ENCODE measurements around the gene MKLN1.

MKLN1 gene

DNA sequence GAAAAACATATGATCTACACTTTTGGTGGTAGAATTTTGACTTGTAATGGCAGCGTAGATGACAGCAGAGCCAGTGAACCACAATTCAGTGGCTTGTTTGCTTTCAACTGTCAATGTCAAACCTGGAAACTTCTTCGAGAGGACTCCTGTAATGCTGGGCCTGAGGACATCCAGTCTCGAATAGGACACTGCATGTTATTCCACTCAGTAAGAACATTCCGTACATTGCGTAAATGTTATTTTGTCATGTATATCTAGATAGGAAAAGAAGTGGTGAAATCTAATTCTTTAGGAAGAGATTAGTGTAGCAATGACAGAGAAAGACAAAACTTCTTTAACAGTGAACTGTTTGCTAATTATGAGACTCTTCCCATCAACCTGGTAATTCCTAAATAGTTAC is 115.8 kb downstream of the MKLN1 start:
- TF ChIP-seq EZH2phosphoT487 (conservative IDR thresholded peaks at IDR 0.05; ENCODE audit: low read length), result no peak
- TF ChIP-seq, protein P1, sequence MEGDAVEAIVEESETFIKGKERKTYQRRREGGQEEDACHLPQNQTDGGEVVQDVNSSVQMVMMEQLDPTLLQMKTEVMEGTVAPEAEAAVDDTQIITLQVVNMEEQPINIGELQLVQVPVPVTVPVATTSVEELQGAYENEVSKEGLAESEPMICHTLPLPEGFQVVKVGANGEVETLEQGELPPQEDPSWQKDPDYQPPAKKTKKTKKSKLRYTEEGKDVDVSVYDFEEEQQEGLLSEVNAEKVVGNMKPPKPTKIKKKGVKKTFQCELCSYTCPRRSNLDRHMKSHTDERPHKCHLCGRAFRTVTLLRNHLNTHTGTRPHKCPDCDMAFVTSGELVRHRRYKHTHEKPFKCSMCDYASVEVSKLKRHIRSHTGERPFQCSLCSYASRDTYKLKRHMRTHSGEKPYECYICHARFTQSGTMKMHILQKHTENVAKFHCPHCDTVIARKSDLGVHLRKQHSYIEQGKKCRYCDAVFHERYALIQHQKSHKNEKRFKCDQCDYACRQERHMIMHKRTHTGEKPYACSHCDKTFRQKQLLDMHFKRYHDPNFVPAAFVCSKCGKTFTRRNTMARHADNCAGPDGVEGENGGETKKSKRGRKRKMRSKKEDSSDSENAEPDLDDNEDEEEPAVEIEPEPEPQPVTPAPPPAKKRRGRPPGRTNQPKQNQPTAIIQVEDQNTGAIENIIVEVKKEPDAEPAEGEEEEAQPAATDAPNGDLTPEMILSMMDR (IDR thresholded peaks at IDR 0.05; ENCODE audit: insufficient read depth, low read length, poor library complexity, severe bottlenecking), result no peak
- Histone ChIP-seq H3K9me2 (replicated peaks; ENCODE audit: insufficient read depth, low read length) (no peaks in the 10 kb centered on the region), H4K20me1 (ENCODE audit: low read depth, low read length) (no peaks in the 10 kb centered on the region), H3K4me2 (ENCODE audit: low read depth, low read length, poor library complexity, severe bottlenecking) (no peak overlapping the region), H3K4me3 (ENCODE audit: insufficient read depth, low read length, poor library complexity, severe bottlenecking) (no peak overlapping the region), H3K79me2 (ENCODE audit: insufficient read depth, low read length) (no peaks in the 10 kb centered on the region), H2AFZ (ENCODE audit: low read depth, low read length, severe bottlenecking) (no peak overlapping the region), H3K9ac (ENCODE audit: low read length) (no peak overlapping the region), H3F3A (ENCODE audit: insufficient read depth) (0 out of 2 replicates have a peak, but pooled peaks cover 7% of the 10 kb centered on the region), H3K27me3 (ENCODE audit: low read length) (no peaks in the 10 kb centered on the region), H3K36me3 (ENCODE audit: low read length) (peaks cover 34% of the 10 kb centered on the region), H3K27ac (ENCODE audit: low read depth, low read length) (no peak overlapping the region), H3K9me3 (ENCODE audit: insufficient read depth, low read length) (peaks cover 5% of the 10 kb centered on the region; the same call in 1 of the 2 replicates)

DNA sequence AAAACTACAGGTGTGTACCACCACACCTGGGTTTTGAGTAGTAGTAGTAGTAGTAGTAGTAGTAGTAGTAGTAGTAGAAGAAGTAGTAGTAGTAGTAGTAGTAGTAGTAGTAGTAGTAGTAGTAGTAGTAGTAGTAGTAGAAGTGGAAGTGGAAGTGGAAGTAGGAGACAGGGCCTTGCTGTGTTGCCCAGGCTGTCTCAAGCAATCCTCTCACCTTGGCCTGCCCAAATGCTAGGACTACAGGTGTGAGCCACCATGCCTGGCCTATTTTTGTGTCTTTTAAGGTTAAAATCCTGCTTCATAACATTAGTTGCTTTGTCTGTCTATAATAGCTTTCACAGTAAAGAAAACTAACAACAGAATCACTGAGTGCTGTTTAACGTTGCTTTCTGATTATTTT is 117.0 kb downstream of the MKLN1 start:
- H3K79me2 ChIP-seq (ENCODE audit: insufficient read depth, low read length), result no peaks in the 10 kb centered on the region
- H3K9ac ChIP-seq (ENCODE audit: low read length), result no peak overlapping the region
- H3K9me2 ChIP-seq (replicated peaks; ENCODE audit: insufficient read depth, low read length), result no peaks in the 10 kb centered on the region
- no peak overlapping the region for H2AFZ ChIP-seq (ENCODE audit: low read depth, low read length, severe bottlenecking)
- no peak overlapping the region for H3K4me2 ChIP-seq (ENCODE audit: low read depth, low read length, poor library complexity, severe bottlenecking)
- peaks cover 24% of the 10 kb centered on the region for H3K36me3 ChIP-seq (ENCODE audit: low read length)
- H3K27ac ChIP-seq (ENCODE audit: low read depth, low read length), result no peak overlapping the region
- H3K9me3 ChIP-seq (ENCODE audit: insufficient read depth, low read length), result peaks cover 5% of the 10 kb centered on the region; the same call in 1 of the 2 replicates
- H3K4me3 ChIP-seq (ENCODE audit: insufficient read depth, low read length, poor library complexity, severe bottlenecking), result no peak overlapping the region
- TF ChIP-seq EZH2phosphoT487 (conservative IDR thresholded peaks at IDR 0.05; ENCODE audit: low read length), result no peak
- TF ChIP-seq, protein P1 (IDR thresholded peaks at IDR 0.05; ENCODE audit: insufficient read depth, low read length, poor library complexity, severe bottlenecking), result no peak
- H4K20me1 ChIP-seq (ENCODE audit: low read depth, low read length), result no peaks in the 10 kb centered on the region
- H3F3A ChIP-seq (ENCODE audit: insufficient read depth), result 0 out of 2 replicates have a peak, but pooled peaks cover 7% of the 10 kb centered on the region
- no peaks in the 10 kb centered on the region for H3K27me3 ChIP-seq (ENCODE audit: low read length)

DNA sequence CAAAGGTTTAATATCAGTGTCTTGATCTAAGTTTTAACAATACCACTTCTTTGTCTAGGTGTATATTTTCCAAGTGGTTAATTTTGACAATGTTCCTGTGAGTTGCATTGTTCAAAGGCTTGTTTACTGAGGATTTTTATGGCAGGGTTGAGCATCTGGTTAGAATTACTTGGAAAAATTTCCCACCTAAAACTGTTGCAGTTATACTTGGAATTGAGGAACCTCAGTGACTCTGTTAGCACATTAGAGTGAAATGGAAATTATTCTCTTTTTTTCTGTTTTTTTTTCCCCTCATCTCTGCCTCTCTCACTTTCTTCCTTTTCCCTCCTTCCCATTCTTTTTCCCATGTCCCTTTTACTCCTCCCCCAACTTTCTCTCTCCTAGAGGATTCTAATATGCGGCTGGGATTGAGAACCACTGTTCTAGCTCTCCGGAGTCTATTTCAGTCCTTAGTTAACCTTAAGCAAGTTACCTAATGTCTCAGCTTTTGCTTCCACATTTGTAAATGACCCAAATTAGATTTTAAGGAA is 121.8 kb downstream of the MKLN1 start:
- H3K79me2 ChIP-seq (ENCODE audit: insufficient read depth, low read length), result no peaks in the 10 kb centered on the region
- peaks cover 6% of the 10 kb centered on the region; the same call in 1 of the 2 replicates for H3K36me3 ChIP-seq (ENCODE audit: low read length)

More for the DNA sequence above, 121.8 kb downstream of the MKLN1 start:
- Histone ChIP-seq H3K9me3 (ENCODE audit: insufficient read depth, low read length) (no peaks in the 10 kb centered on the region), H3K9me2 (replicated peaks; ENCODE audit: insufficient read depth, low read length) (no peaks in the 10 kb centered on the region), H2AFZ (ENCODE audit: low read depth, low read length, severe bottlenecking) (no peak overlapping the region), H3F3A (ENCODE audit: insufficient read depth) (no peaks in the 10 kb centered on the region), H3K9ac (ENCODE audit: low read length) (no peak overlapping the region), H3K27me3 (ENCODE audit: low read length) (no peaks in the 10 kb centered on the region), H3K4me3 (ENCODE audit: insufficient read depth, low read length, poor library complexity, severe bottlenecking) (no peak overlapping the region), H3K4me2 (ENCODE audit: low read depth, low read length, poor library complexity, severe bottlenecking) (no peak overlapping the region), H3K27ac (ENCODE audit: low read depth, low read length) (no peak overlapping the region), H4K20me1 (ENCODE audit: low read depth, low read length) (no peaks in the 10 kb centered on the region)
- TF ChIP-seq, protein P1 (IDR thresholded peaks at IDR 0.05; ENCODE audit: insufficient read depth, low read length, poor library complexity, severe bottlenecking), result no peak
- no peak for TF ChIP-seq EZH2phosphoT487 (conservative IDR thresholded peaks at IDR 0.05; ENCODE audit: low read length)

Data from SU-DHL-6 (cell line).